Bronchial epithelial cell (primary cell): ENCODE measurements around the gene PLEKHA6. TPM values are rescaled to one million over a fixed set of nuclear protein-coding genes. Genes with fewer than 3 reads are reported as not detected.
A peak's percentile ranks its signal among the peaks of the same experiment; 100 is the strongest.

Experiments used
- DNase-seq: peaks from one replicate; pipeline ENCODE4 v3.0.0-alpha.2; 2010; ENCODE audit warnings: low read depth
- FAIRE-seq: peaks from 2 replicates; lab custom pipeline; 2011; peaks lifted over from hg19 to GRCh38; lab: Jason Lieb, UNC
- H3K27me3 ChIP-seq: 2 replicates; pipeline ENCODE4 v1.5.1; 2011; ENCODE audit warnings: low read length; ENCODE audit not compliant: control insufficient read depth, insufficient read depth
- H3K36me3 ChIP-seq: 2 replicates; pipeline ENCODE4 v1.5.1; 2011; ENCODE audit warnings: low read length; ENCODE audit not compliant: control insufficient read depth, insufficient read depth
- H3K4me3 ChIP-seq: 2 replicates; pipeline ENCODE4 v1.5.1; 2011; ENCODE audit warnings: mild to moderate bottlenecking, low read depth, low read length, control low read depth
- total RNA-seq: library from RNA; depleted of rRNA; stranded (reverse); fragments of >200 nt; gene quantifications from 2 replicates; pipeline ENCODE4 v1.2.1, GENCODE V29; 2014
- TF ChIP-seq, protein P1 (sequence below): IDR thresholded peaks from 2 replicates; pipeline ENCODE4 v1.5.1; 2011; ENCODE audit warnings: mild to moderate bottlenecking, moderate library complexity, low read length, control low read depth, inconsistent platforms; ENCODE audit not compliant: insufficient read depth, severe bottlenecking

Gene PLEKHA6
- total RNA-seq, 1 donor from 2014 or later, result 2.1 TPM

DNA sequence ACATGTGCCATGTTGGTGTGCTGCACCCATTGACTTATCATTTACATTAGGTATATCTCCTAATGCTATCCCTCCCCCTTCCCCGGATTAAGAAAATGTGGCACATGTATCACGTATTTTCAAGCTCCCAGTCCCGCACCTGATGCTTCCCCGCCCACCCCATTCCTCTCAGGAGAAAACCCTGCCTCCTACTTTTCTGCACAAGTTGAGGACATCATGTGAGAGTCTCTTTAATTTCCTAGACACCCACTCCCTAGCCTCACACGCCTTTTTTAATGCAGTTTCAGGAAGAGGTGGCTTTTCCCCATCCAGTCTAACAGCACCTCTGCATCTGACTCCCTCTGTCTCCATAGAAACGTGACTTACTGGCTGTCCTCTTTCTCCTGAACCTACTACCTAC is 87.8 kb downstream of the PLEKHA6 start:
- Histone ChIP-seq H3K36me3 (no peaks in the 10 kb centered on the region), H3K27me3 (peaks cover 4% of the 10 kb centered on the region), H3K4me3 (no peak overlapping the region)
- FAIRE-seq, result no peak
- no peak for DNase-seq
- TF ChIP-seq, protein P1, sequence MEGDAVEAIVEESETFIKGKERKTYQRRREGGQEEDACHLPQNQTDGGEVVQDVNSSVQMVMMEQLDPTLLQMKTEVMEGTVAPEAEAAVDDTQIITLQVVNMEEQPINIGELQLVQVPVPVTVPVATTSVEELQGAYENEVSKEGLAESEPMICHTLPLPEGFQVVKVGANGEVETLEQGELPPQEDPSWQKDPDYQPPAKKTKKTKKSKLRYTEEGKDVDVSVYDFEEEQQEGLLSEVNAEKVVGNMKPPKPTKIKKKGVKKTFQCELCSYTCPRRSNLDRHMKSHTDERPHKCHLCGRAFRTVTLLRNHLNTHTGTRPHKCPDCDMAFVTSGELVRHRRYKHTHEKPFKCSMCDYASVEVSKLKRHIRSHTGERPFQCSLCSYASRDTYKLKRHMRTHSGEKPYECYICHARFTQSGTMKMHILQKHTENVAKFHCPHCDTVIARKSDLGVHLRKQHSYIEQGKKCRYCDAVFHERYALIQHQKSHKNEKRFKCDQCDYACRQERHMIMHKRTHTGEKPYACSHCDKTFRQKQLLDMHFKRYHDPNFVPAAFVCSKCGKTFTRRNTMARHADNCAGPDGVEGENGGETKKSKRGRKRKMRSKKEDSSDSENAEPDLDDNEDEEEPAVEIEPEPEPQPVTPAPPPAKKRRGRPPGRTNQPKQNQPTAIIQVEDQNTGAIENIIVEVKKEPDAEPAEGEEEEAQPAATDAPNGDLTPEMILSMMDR, result no peak

DNA sequence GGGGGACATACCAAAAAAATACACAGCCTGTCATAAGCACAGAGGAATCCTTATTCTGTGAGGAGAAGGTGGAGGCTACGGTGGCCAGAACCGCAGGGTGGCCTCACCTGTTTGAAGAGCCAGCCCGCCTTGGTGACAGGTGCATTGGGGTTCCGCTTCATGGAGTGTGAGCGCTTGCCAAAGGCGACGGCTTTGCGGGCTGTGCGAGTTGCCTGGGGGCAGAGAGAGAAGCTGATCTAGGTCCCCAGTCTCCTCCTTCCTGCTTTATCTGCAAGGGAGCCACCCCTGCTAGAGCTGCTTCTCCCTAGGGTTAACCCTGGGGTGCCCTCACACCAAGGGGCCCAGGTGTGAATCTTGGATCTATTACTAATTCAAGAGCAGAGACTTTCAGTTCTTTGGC is 91.6 kb downstream of the PLEKHA6 start:
- H3K27me3 ChIP-seq, result no peaks in the 10 kb centered on the region
- DNase-seq, result no peak
- FAIRE-seq, result no peak
- TF ChIP-seq, protein P1, result no peak
- H3K4me3 ChIP-seq, result no peak overlapping the region
- H3K36me3 ChIP-seq, result no peaks in the 10 kb centered on the region

DNA sequence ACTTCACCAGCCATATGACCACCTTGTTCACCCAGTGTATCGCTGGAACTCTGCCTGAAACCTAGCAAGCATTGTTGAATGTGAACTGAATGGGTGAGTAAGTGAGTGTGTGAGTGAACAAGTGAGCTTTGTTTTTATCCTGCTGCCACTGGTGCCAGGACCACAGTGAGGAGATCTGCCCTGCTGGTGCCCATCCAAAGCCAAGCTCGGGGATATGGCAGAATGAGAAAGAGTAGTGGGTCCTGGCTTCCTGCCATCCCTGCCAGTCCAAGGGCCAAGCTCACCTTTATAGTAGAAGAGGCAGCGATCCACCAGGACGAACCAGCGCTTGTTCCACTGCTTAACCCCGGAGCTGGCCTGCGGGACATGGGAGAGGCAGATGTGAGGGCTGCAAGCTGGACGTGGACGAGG is 92.5 kb downstream of the PLEKHA6 start:
- TF ChIP-seq, protein P1, result no peak
- H3K27me3 ChIP-seq, result no peaks in the 10 kb centered on the region
- H3K4me3 ChIP-seq, result no peak overlapping the region
- FAIRE-seq (peak; percentile 83), DNase-seq (peak; percentile 7)
- no peaks in the 10 kb centered on the region for H3K36me3 ChIP-seq

DNA sequence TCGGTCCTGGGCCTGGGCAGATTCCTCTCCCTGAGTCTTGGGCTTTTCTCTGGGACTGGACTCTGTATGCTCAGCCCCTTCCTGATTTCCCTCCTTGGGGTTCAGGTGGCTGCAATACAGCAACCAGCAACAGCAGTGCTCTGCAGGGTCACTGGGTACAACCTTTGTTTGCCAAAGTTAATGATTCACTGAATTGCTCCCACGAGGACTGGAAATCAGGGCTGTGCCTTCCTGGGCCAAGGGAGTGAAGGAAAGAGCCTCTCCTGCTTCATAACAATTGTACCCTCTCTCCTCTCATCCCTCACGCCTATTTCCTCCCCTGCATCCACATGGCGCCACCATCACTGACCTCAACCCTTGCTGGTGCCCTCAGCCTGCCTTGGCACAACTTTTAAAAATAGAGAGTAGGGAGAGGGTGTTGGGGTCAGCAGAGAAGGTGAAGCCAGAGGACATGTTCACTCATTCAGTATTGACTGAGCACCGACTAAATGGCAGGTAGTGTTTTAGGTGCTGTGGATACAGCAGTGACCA is 93.2 kb downstream of the PLEKHA6 start:
- TF ChIP-seq, protein P1, result no peak
- H3K4me3 ChIP-seq, result no peak overlapping the region
- no peaks in the 10 kb centered on the region for H3K36me3 ChIP-seq
- FAIRE-seq, result no peak
- DNase-seq, result peak; percentile 49
- no peaks in the 10 kb centered on the region for H3K27me3 ChIP-seq

DNA sequence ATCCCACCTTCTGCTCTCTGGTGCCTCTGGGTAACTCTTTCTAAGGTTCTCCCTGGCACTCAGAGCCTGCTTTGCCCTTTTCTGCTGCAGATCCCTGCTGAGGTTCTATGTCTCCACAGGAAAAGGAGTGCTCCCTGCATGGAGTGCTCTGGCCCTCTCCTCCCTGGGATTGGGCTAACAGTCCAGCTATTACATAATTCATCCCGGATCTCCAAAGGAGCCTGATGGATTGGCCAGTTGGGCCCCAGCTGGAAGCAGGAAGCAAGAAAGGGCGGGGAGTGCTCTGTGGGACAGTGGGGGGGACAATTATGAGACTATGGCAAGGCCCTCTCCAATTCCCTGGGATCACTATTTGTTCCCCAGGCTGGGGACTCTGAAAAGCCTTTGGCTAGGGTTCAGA is 94.1 kb downstream of the PLEKHA6 start:
- no peak for FAIRE-seq
- TF ChIP-seq, protein P1, result no peak
- Histone ChIP-seq H3K27me3 (no peaks in the 10 kb centered on the region), H3K36me3 (no peaks in the 10 kb centered on the region), H3K4me3 (no peak overlapping the region)
- DNase-seq, result no peak

DNA sequence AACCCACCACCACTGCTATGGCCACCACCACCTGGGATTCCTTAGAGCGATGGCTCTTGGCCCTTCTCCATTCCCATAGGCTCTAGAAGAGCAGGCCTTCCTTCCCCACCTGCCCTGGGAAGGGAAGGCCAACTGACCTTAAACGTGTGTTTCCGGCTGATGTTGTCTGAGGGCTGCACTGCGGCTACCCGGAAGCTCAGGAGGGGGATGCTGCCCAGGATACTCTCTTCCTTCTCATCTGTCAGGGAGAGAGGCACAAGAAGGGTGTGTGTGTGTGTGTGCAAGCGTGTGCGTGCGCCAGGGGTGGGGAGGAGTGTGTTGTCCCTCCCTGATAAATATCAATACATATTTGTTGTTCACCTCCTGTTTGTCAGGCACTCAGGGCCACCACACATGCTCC is 94.9 kb downstream of the PLEKHA6 start:
- TF ChIP-seq, protein P1, result no peak
- DNase-seq (no peak), FAIRE-seq (no peak)
- Histone ChIP-seq H3K36me3 (no peaks in the 10 kb centered on the region), H3K27me3 (no peaks in the 10 kb centered on the region), H3K4me3 (no peak overlapping the region)
